Measurements from ENCODE around the gene PRR3. TPM values are rescaled to one million over a fixed set of nuclear protein-coding genes. Genes with fewer than 3 reads are reported as not detected.
A peak's percentile ranks its signal among the peaks of the same experiment; 100 is the strongest.

PRR3 gene
- total RNA-seq, 1 experiment from 2014 or later, result 16.5 TPM

DNA sequence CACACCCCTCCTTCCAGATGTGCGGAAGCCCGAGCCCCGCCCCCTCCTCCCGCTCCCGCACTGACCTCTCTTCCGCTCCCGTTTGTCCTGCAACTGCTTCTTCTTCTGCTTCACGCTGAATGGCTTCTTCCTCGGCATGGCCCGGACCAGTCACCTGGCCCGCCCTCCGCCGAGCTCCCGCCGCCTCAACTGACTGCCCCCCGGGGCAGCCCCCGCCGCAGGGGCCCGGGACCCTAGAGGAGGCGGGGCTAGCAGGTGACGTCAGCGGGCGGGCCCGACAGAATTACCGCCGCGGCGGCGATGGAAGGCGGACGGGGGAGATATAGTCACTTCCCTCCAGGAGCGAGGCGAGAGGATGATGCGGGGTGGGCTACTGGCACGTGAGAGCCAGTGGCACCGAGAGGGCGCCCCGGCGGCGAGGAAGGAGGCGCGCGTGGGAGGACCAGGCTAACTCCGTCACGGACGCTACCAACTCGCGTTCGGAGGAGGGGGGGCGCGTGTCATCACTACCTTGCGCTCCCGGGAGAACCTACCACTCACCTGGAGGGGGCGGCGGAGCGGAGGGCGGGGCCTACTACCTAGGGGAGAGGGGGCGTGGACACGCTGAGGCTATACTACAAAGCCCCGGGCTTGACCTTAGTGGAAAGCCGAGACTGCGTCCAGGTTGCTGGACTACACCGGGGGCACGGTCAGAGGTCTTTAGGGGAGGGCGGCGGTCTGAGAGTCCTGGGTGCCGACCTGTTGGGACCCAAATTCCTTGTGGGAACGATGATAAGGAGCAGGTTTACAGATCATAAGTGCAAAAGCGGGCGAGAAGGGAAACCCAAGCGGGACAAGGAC is 809 bp upstream of the PRR3 start, which contains the start of gene GNL1:
Gene GNL1, minus strand, starts transcription at position 424 of the 840 bp plus-strand sequence. Its CDS starts 286 bp downstream, at position 138.
- ChIA-PET CTCF (no interaction called here), POLR2A (interaction anchor here (0.6 kb wide), 2 partner anchors 16 to 32 kb away, joined by 4 to 5 read pairs; no protein-coding TSS in a partner anchor)
- H3K27me3 ChIP-seq (ENCODE audit: control insufficient read depth, insufficient read depth, low read length), result no peaks in the 10 kb centered on the region
- H3K4me3 ChIP-seq (ENCODE audit: low read depth in 2 of 2, low read length in 2 of 2), result peak within 1 kb of the TSS; percentile 80 to 100
- in situ Hi-C loops (cut with HindIII; ENCODE audit: low pct_unique_long_range_greater_than_20kb, low sequenced_read_pairs) (no loop called here), intact Hi-C loops (cut with micrococcal nuclease; ENCODE audit: unreplicated experiment) (no loop called here)
- H3K36me3 ChIP-seq (ENCODE audit: control insufficient read depth, insufficient read depth, low read length), result peaks cover 8% of the 10 kb centered on the region
- H3K27ac ChIP-seq (ENCODE audit: low read length), result peak within 1 kb of the TSS; percentile 98
- H3K4me1 ChIP-seq (ENCODE audit: control insufficient read depth, insufficient read depth, low read length), result peaks cover 9% of the 10 kb centered on the region; the same call in 1 of the 2 replicates
- H3K9me3 ChIP-seq (ENCODE audit: control insufficient read depth, insufficient read depth, low read depth, low read length), result no peaks in the 10 kb centered on the region
- no TSS peak for BruUV-seq (replicated peaks)
- TF ChIP-seq, protein P1, sequence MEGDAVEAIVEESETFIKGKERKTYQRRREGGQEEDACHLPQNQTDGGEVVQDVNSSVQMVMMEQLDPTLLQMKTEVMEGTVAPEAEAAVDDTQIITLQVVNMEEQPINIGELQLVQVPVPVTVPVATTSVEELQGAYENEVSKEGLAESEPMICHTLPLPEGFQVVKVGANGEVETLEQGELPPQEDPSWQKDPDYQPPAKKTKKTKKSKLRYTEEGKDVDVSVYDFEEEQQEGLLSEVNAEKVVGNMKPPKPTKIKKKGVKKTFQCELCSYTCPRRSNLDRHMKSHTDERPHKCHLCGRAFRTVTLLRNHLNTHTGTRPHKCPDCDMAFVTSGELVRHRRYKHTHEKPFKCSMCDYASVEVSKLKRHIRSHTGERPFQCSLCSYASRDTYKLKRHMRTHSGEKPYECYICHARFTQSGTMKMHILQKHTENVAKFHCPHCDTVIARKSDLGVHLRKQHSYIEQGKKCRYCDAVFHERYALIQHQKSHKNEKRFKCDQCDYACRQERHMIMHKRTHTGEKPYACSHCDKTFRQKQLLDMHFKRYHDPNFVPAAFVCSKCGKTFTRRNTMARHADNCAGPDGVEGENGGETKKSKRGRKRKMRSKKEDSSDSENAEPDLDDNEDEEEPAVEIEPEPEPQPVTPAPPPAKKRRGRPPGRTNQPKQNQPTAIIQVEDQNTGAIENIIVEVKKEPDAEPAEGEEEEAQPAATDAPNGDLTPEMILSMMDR (IDR thresholded peaks at IDR 0.05), result no peak
- TF ChIP-seq SIN3A (IDR thresholded peaks at IDR 0.05; ENCODE audit: borderline replicate concordance, insufficient read depth, low read depth, low read length) (0 out of 2 replicates have a peak, but pooled peaks have one; percentile 73), TCF7L2 (IDR thresholded peaks at IDR 0.05; ENCODE audit: low read depth, low read length) (peak; percentile 47), POLR2AphosphoS5 (IDR thresholded peaks at IDR 0.05; ENCODE audit: low read depth, low read length) (peak; percentile 38)
- TF ChIP-seq, protein P2, sequence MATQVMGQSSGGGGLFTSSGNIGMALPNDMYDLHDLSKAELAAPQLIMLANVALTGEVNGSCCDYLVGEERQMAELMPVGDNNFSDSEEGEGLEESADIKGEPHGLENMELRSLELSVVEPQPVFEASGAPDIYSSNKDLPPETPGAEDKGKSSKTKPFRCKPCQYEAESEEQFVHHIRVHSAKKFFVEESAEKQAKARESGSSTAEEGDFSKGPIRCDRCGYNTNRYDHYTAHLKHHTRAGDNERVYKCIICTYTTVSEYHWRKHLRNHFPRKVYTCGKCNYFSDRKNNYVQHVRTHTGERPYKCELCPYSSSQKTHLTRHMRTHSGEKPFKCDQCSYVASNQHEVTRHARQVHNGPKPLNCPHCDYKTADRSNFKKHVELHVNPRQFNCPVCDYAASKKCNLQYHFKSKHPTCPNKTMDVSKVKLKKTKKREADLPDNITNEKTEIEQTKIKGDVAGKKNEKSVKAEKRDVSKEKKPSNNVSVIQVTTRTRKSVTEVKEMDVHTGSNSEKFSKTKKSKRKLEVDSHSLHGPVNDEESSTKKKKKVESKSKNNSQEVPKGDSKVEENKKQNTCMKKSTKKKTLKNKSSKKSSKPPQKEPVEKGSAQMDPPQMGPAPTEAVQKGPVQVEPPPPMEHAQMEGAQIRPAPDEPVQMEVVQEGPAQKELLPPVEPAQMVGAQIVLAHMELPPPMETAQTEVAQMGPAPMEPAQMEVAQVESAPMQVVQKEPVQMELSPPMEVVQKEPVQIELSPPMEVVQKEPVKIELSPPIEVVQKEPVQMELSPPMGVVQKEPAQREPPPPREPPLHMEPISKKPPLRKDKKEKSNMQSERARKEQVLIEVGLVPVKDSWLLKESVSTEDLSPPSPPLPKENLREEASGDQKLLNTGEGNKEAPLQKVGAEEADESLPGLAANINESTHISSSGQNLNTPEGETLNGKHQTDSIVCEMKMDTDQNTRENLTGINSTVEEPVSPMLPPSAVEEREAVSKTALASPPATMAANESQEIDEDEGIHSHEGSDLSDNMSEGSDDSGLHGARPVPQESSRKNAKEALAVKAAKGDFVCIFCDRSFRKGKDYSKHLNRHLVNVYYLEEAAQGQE (IDR thresholded peaks at IDR 0.05; ENCODE audit: insufficient read depth in 1 of 2, low read depth in 2 of 2, low read length in 1 of 2), result no peak
- DNase-seq (ENCODE audit: low read depth, low spot score) (peak; percentile 72), ATAC-seq (peak; percentile 94)

DNA sequence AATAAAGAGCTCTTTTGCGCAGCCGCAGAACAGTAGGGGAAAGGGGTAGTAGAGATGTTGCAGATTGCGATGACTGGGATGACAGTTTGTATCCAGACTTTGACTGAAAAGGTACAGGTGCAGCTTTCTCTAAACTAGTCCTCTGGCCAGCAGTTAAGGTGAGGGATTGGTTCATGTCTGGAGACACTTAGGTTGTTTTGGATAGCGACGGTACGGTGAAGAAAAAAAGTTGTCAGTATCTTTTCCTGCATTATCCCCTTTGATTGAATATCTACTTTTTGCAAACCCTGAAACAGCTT is 537 bp downstream of the PRR3 start:
- intact Hi-C loops (cut with micrococcal nuclease; ENCODE audit: unreplicated experiment), result no loop called here
- ChIA-PET CTCF (no interaction called here), POLR2A (interaction anchor here (1.0 to 1.7 kb wide), 2 partner anchors 9 to 13 kb away, joined by 3 to 6 read pairs; no protein-coding TSS in a partner anchor)
- Histone ChIP-seq H3K9me3 (ENCODE audit: control insufficient read depth, insufficient read depth, low read depth, low read length) (no peaks in the 10 kb centered on the region), H3K4me1 (ENCODE audit: control insufficient read depth, insufficient read depth, low read length) (peaks cover 9% of the 10 kb centered on the region; the same call in 1 of the 2 replicates), H3K4me3 (ENCODE audit: low read depth in 2 of 2, low read length in 2 of 2) (peak overlapping the region; percentile 80 to 100), H3K27me3 (ENCODE audit: control insufficient read depth, insufficient read depth, low read length) (no peaks in the 10 kb centered on the region), H3K36me3 (ENCODE audit: control insufficient read depth, insufficient read depth, low read length) (peaks cover 9% of the 10 kb centered on the region), H3K27ac (ENCODE audit: low read length) (peak overlapping the region; percentile 98)
- ATAC-seq (no peak), DNase-seq (ENCODE audit: low read depth, low spot score) (no peak)
- in situ Hi-C loops (cut with HindIII; ENCODE audit: low pct_unique_long_range_greater_than_20kb, low sequenced_read_pairs), result no loop called here
- TF ChIP-seq, protein P1 (IDR thresholded peaks at IDR 0.05), result no peak
- TF ChIP-seq, protein P2 (IDR thresholded peaks at IDR 0.05; ENCODE audit: insufficient read depth in 1 of 2, low read depth in 2 of 2, low read length in 1 of 2), result no peak
- no peak for TF ChIP-seq TCF7L2 (IDR thresholded peaks at IDR 0.05; ENCODE audit: low read depth, low read length)
- no TSS peak for BruUV-seq (replicated peaks)

All from Panc1 (cell line).